Osteoblast (primary cell): Measurements from ENCODE around the gene PLEKHG4B. TPM values are rescaled to one million over a fixed set of nuclear protein-coding genes. Genes with fewer than 3 reads are reported as not detected.

Experiments
- DNase-seq: peaks from one replicate; pipeline ENCODE4 v3.0.0; 2011; ENCODE audit warnings: low spot score, mixed read lengths; ENCODE audit not compliant: insufficient read length; ENCODE audit errors: missing footprints
- H2AFZ ChIP-seq: 2 replicates; pipeline ENCODE4 v1.6.0; 2011; ENCODE audit warnings: mild to moderate bottlenecking, low read length
- H3K27ac ChIP-seq: 2 replicates; pipeline ENCODE4 v1.5.1; 2011; ENCODE audit warnings: mild to moderate bottlenecking, low read depth, low read length, moderate library complexity
- H3K27me3 ChIP-seq: 2 replicates; pipeline ENCODE4 v1.6.0; 2012; ENCODE audit warnings: mild to moderate bottlenecking, control low read depth, inconsistent platforms, low read length, moderate library complexity; ENCODE audit not compliant: insufficient read depth
- H3K36me3 ChIP-seq: 2 replicates; pipeline ENCODE4 v1.5.1; 2011; ENCODE audit warnings: mild to moderate bottlenecking, low read length, control low read depth, moderate library complexity; ENCODE audit not compliant: insufficient read depth
- H3K4me1 ChIP-seq: 2 replicates; pipeline ENCODE4 v1.5.1; 2011; ENCODE audit warnings: mild to moderate bottlenecking, low read length, control low read depth, moderate library complexity; ENCODE audit not compliant: insufficient read depth
- H3K4me2 ChIP-seq: 2 replicates; pipeline ENCODE4 v1.6.0; 2011; ENCODE audit warnings: mild to moderate bottlenecking, low read length; ENCODE audit not compliant: insufficient read depth
- H3K4me3 ChIP-seq: fragments of 200-600 bp; sonication (generic); 3 replicates; pipeline ENCODE4 v1.5.1; 2012; ENCODE audit warnings: mild to moderate bottlenecking, low read length, inconsistent platforms; ENCODE audit not compliant: insufficient read depth
- H3K79me2 ChIP-seq: 2 replicates; pipeline ENCODE4 v1.6.0; 2012; ENCODE audit warnings: mild to moderate bottlenecking, low read length, control low read depth, inconsistent platforms; ENCODE audit not compliant: insufficient read depth
- H3K9me3 ChIP-seq: 2 replicates; pipeline ENCODE4 v1.5.1; 2011; ENCODE audit warnings: low read depth, low read length, control low read depth
- H4K20me1 ChIP-seq: 2 replicates; pipeline ENCODE4 v1.6.0; 2012; ENCODE audit warnings: mild to moderate bottlenecking, low read length, control low read depth; ENCODE audit not compliant: insufficient read depth
- total RNA-seq: library from RNA; depleted of rRNA; stranded (reverse); fragments of >200 nt; gene quantifications from 2 replicates; pipeline ENCODE4 v1.2.3, GENCODE V29; 2012
- TF ChIP-seq, protein P1 (sequence below): IDR thresholded peaks from 2 replicates; pipeline ENCODE4 v1.5.1; 2011; ENCODE audit warnings: mild to moderate bottlenecking, low read depth, low read length, moderate library complexity; ENCODE audit errors: extremely low read depth

The PLEKHG4B gene
- total RNA-seq, 1 donor = 0.36 TPM

DNA sequence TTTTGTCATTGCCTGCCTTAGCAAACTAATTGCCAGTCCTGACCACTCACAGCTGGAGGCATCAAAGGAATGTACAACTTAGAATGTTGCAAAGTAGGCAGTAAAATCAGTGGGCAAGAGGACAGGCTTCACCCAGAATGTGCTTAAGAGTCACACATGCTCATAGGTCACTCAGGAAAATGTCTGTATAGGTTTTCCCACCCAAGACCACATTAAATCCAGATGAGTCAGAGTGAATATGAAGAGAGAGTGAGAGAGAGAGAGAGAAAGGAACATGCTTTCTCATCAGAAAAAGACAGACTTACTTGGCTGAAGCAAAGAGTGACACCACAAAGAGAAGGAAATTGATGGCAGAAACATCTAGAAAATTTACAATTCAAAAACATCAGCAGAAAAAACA, 37.9 kb downstream of the PLEKHG4B start:
- TF ChIP-seq, protein P1, sequence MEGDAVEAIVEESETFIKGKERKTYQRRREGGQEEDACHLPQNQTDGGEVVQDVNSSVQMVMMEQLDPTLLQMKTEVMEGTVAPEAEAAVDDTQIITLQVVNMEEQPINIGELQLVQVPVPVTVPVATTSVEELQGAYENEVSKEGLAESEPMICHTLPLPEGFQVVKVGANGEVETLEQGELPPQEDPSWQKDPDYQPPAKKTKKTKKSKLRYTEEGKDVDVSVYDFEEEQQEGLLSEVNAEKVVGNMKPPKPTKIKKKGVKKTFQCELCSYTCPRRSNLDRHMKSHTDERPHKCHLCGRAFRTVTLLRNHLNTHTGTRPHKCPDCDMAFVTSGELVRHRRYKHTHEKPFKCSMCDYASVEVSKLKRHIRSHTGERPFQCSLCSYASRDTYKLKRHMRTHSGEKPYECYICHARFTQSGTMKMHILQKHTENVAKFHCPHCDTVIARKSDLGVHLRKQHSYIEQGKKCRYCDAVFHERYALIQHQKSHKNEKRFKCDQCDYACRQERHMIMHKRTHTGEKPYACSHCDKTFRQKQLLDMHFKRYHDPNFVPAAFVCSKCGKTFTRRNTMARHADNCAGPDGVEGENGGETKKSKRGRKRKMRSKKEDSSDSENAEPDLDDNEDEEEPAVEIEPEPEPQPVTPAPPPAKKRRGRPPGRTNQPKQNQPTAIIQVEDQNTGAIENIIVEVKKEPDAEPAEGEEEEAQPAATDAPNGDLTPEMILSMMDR = no peak
- Histone ChIP-seq H3K9me3 (no peaks in the 10 kb centered on the region), H3K4me3 (no peak overlapping the region), H4K20me1 (no peaks in the 10 kb centered on the region), H3K27me3 (peaks cover 15% of the 10 kb centered on the region), H2AFZ (no peak overlapping the region), H3K27ac (no peak overlapping the region), H3K79me2 (no peaks in the 10 kb centered on the region), H3K4me2 (no peak overlapping the region), H3K4me1 (peaks cover 12% of the 10 kb centered on the region), H3K36me3 (no peaks in the 10 kb centered on the region)
- no peak for DNase-seq

DNA sequence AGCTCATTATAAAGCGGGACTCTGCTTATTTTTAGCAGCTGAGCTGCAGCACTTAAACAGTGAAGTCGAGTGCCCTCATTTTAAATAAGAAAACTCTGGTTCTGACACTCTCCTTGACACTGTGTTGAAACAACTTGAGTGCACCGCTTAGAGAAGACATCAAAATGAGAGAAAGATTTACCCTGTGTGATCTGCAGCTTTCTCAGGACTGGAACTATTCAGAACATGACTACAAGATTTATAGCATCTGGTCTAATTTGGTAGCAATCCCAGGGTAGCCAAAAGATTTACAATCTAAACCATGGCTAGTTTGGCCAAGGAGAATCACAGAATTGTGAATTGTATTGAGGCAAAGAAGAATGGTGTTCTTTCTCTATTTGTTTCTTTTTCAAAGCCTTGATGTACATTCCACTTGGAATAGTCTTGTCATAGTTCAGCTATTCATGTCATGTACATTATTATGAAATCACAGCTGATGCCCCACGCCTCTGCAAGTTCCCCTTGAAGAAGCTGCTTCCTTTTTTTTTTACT, 38.7 kb downstream of the PLEKHG4B start:
- peak overlapping the region; percentile 30 for H3K4me2 ChIP-seq
- no peaks in the 10 kb centered on the region for H3K9me3 ChIP-seq
- H3K4me1 ChIP-seq = peaks cover 12% of the 10 kb centered on the region
- no peaks in the 10 kb centered on the region for H3K79me2 ChIP-seq
- H4K20me1 ChIP-seq = no peaks in the 10 kb centered on the region
- H3K27ac ChIP-seq = peak overlapping the region; percentile 39
- TF ChIP-seq, protein P1 = no peak
- H3K4me3 ChIP-seq = no peak overlapping the region
- H3K36me3 ChIP-seq = no peaks in the 10 kb centered on the region
- no peak overlapping the region for H2AFZ ChIP-seq
- peaks cover 11% of the 10 kb centered on the region for H3K27me3 ChIP-seq
- no peak for DNase-seq

DNA sequence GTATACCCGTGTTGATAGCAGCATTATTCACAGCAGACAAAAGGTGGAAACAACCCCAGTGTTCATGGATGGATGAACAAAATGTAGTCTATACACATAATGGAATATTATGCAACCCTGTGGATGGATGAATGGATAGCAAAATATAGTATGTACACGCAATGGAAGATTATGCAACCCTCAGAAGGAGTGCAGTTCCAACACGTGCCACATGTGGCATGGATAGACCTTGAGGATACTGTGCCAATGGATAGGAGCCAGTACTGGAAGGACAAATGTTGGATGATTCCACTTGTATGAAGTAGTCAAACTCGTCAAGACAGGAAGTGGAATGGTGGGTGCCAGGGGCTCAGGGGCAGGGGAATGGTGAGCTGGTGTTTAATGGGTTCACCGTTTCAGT, 44.9 kb downstream of the PLEKHG4B start:
- Histone ChIP-seq H3K27me3 (peaks cover 12% of the 10 kb centered on the region), H3K4me1 (no peaks in the 10 kb centered on the region), H3K4me2 (no peak overlapping the region), H3K36me3 (no peaks in the 10 kb centered on the region), H3K79me2 (no peaks in the 10 kb centered on the region), H2AFZ (no peak overlapping the region), H3K27ac (no peak overlapping the region), H3K4me3 (no peak overlapping the region), H4K20me1 (no peaks in the 10 kb centered on the region), H3K9me3 (no peaks in the 10 kb centered on the region)
- TF ChIP-seq, protein P1 = no peak
- DNase-seq = no peak

DNA sequence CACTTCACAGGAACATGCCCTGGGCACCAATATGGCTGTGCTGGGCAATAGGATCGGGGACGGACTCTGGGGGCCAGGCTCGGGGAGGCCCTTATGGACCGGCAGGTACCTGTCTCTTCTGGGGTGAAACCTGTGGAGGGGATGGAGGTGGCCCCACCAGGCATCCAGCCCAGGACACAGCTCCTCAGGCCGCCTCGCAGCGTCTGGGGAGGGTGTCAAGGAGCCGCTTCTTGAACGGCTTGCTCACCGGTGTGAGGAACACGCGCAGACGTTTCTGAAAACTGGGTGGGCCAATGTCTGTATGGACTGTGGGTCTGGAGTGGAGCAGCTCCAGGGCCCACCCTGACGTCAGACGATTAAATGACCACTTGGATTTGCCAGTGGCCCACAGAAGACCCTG, 45.8 kb downstream of the PLEKHG4B start:
- TF ChIP-seq, protein P1 = no peak
- no peak for DNase-seq
- H3K9me3 ChIP-seq = no peaks in the 10 kb centered on the region

More for the DNA sequence above, 45.8 kb downstream of the PLEKHG4B start:
- Histone ChIP-seq H3K4me2 (no peak overlapping the region), H3K79me2 (no peaks in the 10 kb centered on the region), H3K27ac (no peak overlapping the region), H4K20me1 (no peaks in the 10 kb centered on the region), H3K36me3 (no peaks in the 10 kb centered on the region), H3K4me3 (no peak overlapping the region), H3K4me1 (no peaks in the 10 kb centered on the region), H3K27me3 (peaks cover 8% of the 10 kb centered on the region), H2AFZ (no peak overlapping the region)
